GM23338 (cell line): ENCODE measurements around the gene ZEB1. TPM values are rescaled to one million over a fixed set of nuclear protein-coding genes. Genes with fewer than 3 reads are reported as not detected.

Experiments used
- ATAC-seq: fragments of 200-7000 bp; cut with Tn5 transposase; 3 replicates; pipeline ENCODE4 v1.9.1; 2020
- DNase-seq: peaks from one replicate; pipeline ENCODE4 v3.0.0-alpha.2; 2015; ENCODE audit warnings: low spot score
- H2AFZ ChIP-seq: fragments of 200-600 bp; sonication (generic); 2 replicates; pipeline ENCODE4 v1.8.0; 2016; ENCODE audit warnings: antibody characterized with exemption, mild to moderate bottlenecking, moderate library complexity
- H3F3A ChIP-seq: fragments of 200-600 bp; sonication (generic); replicated peaks from 2 replicates; pipeline ENCODE4 v1.8.0; 2017; ENCODE audit warnings: antibody characterized with exemption, mixed run types, low read depth
- H3K27ac ChIP-seq: fragments of 200-600 bp; sonication (generic); 2 replicates; pipeline ENCODE4 v1.6.1; 2016; ENCODE audit warnings: low read depth
- H3K27me3 ChIP-seq: fragments of 200-600 bp; sonication (generic); 2 replicates; pipeline ENCODE4 v1.8.0; 2016; ENCODE audit warnings: mild to moderate bottlenecking, mixed run types, moderate library complexity; ENCODE audit not compliant: insufficient read depth
- H3K36me3 ChIP-seq: fragments of 200-600 bp; sonication (generic); 2 replicates; pipeline ENCODE4 v1.8.0; 2016; ENCODE audit warnings: mild to moderate bottlenecking; ENCODE audit not compliant: insufficient read depth
- H3K4me1 ChIP-seq: fragments of 200-600 bp; sonication (generic); 2 replicates; pipeline ENCODE4 v1.8.0; 2016; ENCODE audit warnings: mild to moderate bottlenecking, moderate library complexity; ENCODE audit not compliant: insufficient read depth
- H3K4me2 ChIP-seq: fragments of 200-600 bp; sonication (generic); 2 replicates; pipeline ENCODE4 v1.7.1; 2017; ENCODE audit warnings: mixed run types
- H3K4me3 ChIP-seq: fragments of 200-600 bp; sonication (generic); 2 replicates; pipeline ENCODE4 v1.6.1; 2016; ENCODE audit warnings: mixed run types
- H3K79me2 ChIP-seq: fragments of 200-600 bp; sonication (generic); replicated peaks from 2 replicates; pipeline ENCODE4 v1.8.0; 2017; ENCODE audit warnings: mild to moderate bottlenecking; ENCODE audit not compliant: insufficient read depth
- H3K9me2 ChIP-seq: fragments of 200-600 bp; sonication (generic); 2 replicates; pipeline ENCODE4 v1.8.0; 2017; ENCODE audit not compliant: insufficient read depth
- H4K20me1 ChIP-seq: fragments of 200-600 bp; sonication (generic); replicated peaks from 2 replicates; pipeline ENCODE4 v1.8.0; 2017; ENCODE audit warnings: mild to moderate bottlenecking; ENCODE audit not compliant: insufficient read depth
- H3K27ac Mint-ChIP-seq: 2 replicates; pipeline ENCODE4 v1.8.0; 2020; ENCODE audit warnings: inconsistent platforms, mild to moderate bottlenecking, moderate library complexity, mixed read lengths
- H3K27me3 Mint-ChIP-seq: 3 replicates; pipeline ENCODE4 v1.8.0; 2022; ENCODE audit warnings: low read depth, mild to moderate bottlenecking, moderate library complexity, mixed read lengths, inconsistent platforms; ENCODE audit not compliant: insufficient read depth, poor library complexity
- H3K36me3 Mint-ChIP-seq: 3 replicates; pipeline ENCODE4 v1.8.0; 2021; ENCODE audit warnings: low read depth, mild to moderate bottlenecking, inconsistent platforms, moderate library complexity, mixed read lengths
- H3K4me1 Mint-ChIP-seq: 3 replicates; pipeline ENCODE4 v1.8.0; 2020; ENCODE audit warnings: mild to moderate bottlenecking, inconsistent platforms, mixed read lengths
- H3K4me3 Mint-ChIP-seq: 3 replicates; pipeline ENCODE4 v1.8.0; 2021; ENCODE audit warnings: moderate library complexity, mild to moderate bottlenecking, inconsistent platforms, mixed read lengths
- H3K9me3 Mint-ChIP-seq: 3 replicates; pipeline ENCODE4 v1.8.0; 2020; ENCODE audit warnings: moderate library complexity, mild to moderate bottlenecking, inconsistent platforms, mixed read lengths
- CREB1 ChIP-seq: fragments of 250-450 bp; sonication (Bioruptor Pico); IDR thresholded peaks from 2 replicates; pipeline ENCODE4 v1.5.0; 2020; ENCODE audit warnings: low read depth, mild to moderate bottlenecking, moderate library complexity
- EZH2phosphoT487 ChIP-seq: fragments of 200-600 bp; sonication (generic); IDR thresholded peaks from one replicate; pipeline ENCODE4 v1.8.1; 2018; ENCODE audit warnings: antibody characterized with exemption; ENCODE audit not compliant: unreplicated experiment
- NANOG ChIP-seq: IDR thresholded peaks from 2 replicates; pipeline ENCODE4 v1.6.1; 2016; ENCODE audit warnings: antibody characterized with exemption, borderline replicate concordance
- POLR2AphosphoS5 ChIP-seq: IDR thresholded peaks from 2 replicates; pipeline ENCODE4 v1.6.1; 2016; ENCODE audit warnings: antibody characterized with exemption, low read depth
- STAT1 ChIP-seq: IDR thresholded peaks from one replicate; pipeline ENCODE4 v1.6.1; 2016; ENCODE audit warnings: antibody characterized with exemption; ENCODE audit not compliant: unreplicated experiment
- ZNF114 ChIP-seq: fragments of 250-450 bp; sonication (Bioruptor Pico); IDR thresholded peaks from 2 replicates; pipeline ENCODE4 v1.5.0; 2020; ENCODE audit warnings: mild to moderate bottlenecking, moderate library complexity
- ZNF331 ChIP-seq: fragments of 250-450 bp; sonication (Bioruptor Pico); IDR thresholded peaks from 2 replicates; pipeline ENCODE4 v1.5.0; 2020; ENCODE audit warnings: low read depth, mild to moderate bottlenecking, moderate library complexity
- polyA plus RNA-seq: library from polyadenylated mRNA; unstranded; fragments of >200 nt; fragmentation: Nextera tagmentation; extraction: Ambion mirVana; gene quantifications from 2 replicates; pipeline ENCODE4 v1.2.1, GENCODE V29; 2016
- total RNA-seq: library from RNA; depleted of rRNA; stranded (reverse); fragments of >200 nt; shearing (Covaris generic); gene quantifications from 2 replicates; pipeline ENCODE4 v1.2.3, GENCODE V29; 2014
- TF ChIP-seq, protein P1 (sequence below): IDR thresholded peaks from one replicate; pipeline ENCODE4 v1.6.1; 2018; ENCODE audit warnings: antibody characterized with exemption; ENCODE audit not compliant: unreplicated experiment
- TF ChIP-seq, protein P2 (sequence below), 2 experiments: fragments of 200-600 bp in 1 of 2; sonication (generic) in 1 of 2; conservative IDR thresholded peaks; 2 replicates each; pipeline versions ENCODE4 v1.5.1 to v1.6.1; 2016 to 2017; ENCODE audit warnings: antibody characterized with exemption in 2 of 2, low read depth in 2 of 2, mild to moderate bottlenecking in 2 of 2, moderate library complexity in 1 of 2
- TF ChIP-seq, protein P3 (sequence below): fragments of 250-450 bp; sonication (Bioruptor Pico); IDR thresholded peaks from 2 replicates; pipeline ENCODE4 v1.5.0; 2020; ENCODE audit warnings: mild to moderate bottlenecking, moderate library complexity

Gene ZEB1
- total and polyA plus RNA-seq, 2 experiments from 2014 or later: 0.16 to 0.45 TPM

DNA sequence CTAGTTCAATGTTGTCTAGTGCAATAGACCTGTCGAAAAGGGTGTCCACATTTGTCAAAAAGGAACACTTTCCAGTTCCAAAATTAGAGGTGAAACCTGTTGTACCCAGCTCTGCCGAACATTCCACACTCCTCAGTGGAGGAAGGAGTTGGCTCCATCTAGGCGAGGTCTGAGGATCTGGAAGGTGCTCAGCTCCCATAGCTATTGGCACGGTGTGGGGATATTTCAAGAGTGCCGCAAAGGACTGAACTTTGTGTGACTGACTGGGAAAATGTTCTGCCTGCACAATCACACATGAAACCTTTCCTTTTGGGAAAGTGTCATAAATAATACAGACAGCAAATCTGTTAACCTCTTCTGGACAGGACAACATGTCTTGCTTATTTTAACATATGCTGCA is 48.1 kb upstream of the ZEB1 start (continued):
- TF ChIP-seq, protein P1, sequence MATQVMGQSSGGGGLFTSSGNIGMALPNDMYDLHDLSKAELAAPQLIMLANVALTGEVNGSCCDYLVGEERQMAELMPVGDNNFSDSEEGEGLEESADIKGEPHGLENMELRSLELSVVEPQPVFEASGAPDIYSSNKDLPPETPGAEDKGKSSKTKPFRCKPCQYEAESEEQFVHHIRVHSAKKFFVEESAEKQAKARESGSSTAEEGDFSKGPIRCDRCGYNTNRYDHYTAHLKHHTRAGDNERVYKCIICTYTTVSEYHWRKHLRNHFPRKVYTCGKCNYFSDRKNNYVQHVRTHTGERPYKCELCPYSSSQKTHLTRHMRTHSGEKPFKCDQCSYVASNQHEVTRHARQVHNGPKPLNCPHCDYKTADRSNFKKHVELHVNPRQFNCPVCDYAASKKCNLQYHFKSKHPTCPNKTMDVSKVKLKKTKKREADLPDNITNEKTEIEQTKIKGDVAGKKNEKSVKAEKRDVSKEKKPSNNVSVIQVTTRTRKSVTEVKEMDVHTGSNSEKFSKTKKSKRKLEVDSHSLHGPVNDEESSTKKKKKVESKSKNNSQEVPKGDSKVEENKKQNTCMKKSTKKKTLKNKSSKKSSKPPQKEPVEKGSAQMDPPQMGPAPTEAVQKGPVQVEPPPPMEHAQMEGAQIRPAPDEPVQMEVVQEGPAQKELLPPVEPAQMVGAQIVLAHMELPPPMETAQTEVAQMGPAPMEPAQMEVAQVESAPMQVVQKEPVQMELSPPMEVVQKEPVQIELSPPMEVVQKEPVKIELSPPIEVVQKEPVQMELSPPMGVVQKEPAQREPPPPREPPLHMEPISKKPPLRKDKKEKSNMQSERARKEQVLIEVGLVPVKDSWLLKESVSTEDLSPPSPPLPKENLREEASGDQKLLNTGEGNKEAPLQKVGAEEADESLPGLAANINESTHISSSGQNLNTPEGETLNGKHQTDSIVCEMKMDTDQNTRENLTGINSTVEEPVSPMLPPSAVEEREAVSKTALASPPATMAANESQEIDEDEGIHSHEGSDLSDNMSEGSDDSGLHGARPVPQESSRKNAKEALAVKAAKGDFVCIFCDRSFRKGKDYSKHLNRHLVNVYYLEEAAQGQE: no peak
- TF ChIP-seq POLR2AphosphoS5: no peak
- TF ChIP-seq NANOG: no peak
- TF ChIP-seq ZNF331 (CRISPR knock-in tag): no peak
- no peak for TF ChIP-seq ZNF114
- no peak for TF ChIP-seq EZH2phosphoT487

DNA sequence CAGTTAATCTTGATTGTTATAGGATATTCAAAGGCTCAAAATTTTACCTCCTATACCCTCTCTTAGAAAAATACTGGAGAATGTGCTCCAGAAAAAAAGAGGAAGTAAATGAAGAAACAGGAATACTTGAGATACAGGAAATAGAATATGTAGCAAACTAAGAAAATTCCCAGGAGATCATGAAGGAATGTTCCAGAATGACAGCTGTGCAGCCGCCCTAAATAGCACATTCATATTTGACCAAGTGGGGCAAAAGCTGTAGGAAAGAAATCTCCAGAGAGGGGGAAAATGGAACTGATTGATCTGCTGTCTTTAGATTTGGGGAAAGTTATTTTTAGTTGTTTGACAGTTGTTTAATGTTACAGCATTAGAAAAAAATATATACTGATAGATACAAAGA is 46.2 kb upstream of the ZEB1 start:
- no peak overlapping the region for H3K27ac Mint-ChIP-seq
- DNase-seq: no peak
- no peak for TF ChIP-seq NANOG
- TF ChIP-seq STAT1: no peak
- TF ChIP-seq, protein P2, sequence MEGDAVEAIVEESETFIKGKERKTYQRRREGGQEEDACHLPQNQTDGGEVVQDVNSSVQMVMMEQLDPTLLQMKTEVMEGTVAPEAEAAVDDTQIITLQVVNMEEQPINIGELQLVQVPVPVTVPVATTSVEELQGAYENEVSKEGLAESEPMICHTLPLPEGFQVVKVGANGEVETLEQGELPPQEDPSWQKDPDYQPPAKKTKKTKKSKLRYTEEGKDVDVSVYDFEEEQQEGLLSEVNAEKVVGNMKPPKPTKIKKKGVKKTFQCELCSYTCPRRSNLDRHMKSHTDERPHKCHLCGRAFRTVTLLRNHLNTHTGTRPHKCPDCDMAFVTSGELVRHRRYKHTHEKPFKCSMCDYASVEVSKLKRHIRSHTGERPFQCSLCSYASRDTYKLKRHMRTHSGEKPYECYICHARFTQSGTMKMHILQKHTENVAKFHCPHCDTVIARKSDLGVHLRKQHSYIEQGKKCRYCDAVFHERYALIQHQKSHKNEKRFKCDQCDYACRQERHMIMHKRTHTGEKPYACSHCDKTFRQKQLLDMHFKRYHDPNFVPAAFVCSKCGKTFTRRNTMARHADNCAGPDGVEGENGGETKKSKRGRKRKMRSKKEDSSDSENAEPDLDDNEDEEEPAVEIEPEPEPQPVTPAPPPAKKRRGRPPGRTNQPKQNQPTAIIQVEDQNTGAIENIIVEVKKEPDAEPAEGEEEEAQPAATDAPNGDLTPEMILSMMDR (conservative IDR thresholded peaks at IDR 0.05; ENCODE audit: low read depth in 2 of 2): no peak
- TF ChIP-seq CREB1 (CRISPR knock-in tag): no peak
- no peak for TF ChIP-seq ZNF331 (CRISPR knock-in tag)
- no peak for TF ChIP-seq ZNF114
- TF ChIP-seq, protein P1: no peak
- no peak for TF ChIP-seq POLR2AphosphoS5
- TF ChIP-seq, protein P3, sequence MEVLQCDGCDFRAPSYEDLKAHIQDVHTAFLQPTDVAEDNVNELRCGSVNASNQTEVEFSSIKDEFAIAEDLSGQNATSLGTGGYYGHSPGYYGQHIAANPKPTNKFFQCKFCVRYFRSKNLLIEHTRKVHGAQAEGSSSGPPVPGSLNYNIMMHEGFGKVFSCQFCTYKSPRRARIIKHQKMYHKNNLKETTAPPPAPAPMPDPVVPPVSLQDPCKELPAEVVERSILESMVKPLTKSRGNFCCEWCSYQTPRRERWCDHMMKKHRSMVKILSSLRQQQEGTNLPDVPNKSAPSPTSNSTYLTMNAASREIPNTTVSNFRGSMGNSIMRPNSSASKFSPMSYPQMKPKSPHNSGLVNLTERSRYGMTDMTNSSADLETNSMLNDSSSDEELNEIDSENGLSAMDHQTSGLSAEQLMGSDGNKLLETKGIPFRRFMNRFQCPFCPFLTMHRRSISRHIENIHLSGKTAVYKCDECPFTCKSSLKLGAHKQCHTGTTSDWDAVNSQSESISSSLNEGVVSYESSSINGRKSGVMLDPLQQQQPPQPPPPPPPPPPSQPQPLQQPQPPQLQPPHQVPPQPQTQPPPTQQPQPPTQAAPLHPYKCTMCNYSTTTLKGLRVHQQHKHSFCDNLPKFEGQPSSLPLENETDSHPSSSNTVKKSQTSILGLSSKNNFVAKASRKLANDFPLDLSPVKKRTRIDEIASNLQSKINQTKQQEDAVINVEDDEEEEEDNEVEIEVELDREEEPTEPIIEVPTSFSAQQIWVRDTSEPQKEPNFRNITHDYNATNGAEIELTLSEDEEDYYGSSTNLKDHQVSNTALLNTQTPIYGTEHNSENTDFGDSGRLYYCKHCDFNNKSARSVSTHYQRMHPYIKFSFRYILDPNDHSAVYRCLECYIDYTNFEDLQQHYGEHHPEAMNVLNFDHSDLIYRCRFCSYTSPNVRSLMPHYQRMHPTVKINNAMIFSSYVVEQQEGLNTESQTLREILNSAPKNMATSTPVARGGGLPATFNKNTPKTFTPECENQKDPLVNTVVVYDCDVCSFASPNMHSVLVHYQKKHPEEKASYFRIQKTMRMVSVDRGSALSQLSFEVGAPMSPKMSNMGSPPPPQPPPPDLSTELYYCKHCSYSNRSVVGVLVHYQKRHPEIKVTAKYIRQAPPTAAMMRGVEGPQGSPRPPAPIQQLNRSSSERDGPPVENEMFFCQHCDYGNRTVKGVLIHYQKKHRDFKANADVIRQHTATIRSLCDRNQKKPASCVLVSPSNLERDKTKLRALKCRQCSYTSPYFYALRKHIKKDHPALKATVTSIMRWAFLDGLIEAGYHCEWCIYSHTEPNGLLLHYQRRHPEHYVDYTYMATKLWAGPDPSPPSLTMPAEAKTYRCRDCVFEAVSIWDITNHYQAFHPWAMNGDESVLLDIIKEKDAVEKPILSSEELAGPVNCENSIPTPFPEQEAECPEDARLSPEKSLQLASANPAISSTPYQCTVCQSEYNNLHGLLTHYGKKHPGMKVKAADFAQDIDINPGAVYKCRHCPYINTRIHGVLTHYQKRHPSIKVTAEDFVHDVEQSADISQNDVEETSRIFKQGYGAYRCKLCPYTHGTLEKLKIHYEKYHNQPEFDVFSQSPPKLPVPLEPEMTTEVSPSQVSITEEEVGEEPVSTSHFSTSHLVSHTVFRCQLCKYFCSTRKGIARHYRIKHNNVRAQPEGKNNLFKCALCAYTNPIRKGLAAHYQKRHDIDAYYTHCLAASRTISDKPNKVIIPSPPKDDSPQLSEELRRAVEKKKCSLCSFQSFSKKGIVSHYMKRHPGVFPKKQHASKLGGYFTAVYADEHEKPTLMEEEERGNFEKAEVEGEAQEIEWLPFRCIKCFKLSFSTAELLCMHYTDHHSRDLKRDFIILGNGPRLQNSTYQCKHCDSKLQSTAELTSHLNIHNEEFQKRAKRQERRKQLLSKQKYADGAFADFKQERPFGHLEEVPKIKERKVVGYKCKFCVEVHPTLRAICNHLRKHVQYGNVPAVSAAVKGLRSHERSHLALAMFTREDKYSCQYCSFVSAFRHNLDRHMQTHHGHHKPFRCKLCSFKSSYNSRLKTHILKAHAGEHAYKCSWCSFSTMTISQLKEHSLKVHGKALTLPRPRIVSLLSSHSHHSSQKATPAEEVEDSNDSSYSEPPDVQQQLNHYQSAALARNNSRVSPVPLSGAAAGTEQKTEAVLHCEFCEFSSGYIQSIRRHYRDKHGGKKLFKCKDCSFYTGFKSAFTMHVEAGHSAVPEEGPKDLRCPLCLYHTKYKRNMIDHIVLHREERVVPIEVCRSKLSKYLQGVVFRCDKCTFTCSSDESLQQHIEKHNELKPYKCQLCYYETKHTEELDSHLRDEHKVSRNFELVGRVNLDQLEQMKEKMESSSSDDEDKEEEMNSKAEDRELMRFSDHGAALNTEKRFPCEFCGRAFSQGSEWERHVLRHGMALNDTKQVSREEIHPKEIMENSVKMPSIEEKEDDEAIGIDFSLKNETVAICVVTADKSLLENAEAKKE (CRISPR knock-in tag): no peak

More for the DNA sequence above, 46.2 kb upstream of the ZEB1 start:
- no peak overlapping the region for H3K4me3 Mint-ChIP-seq
- peaks cover 2% of the 10 kb centered on the region for H3K27me3 Mint-ChIP-seq
- Histone ChIP-seq H2AFZ (no peak overlapping the region), H3K9me2 (no peaks in the 10 kb centered on the region), H3K4me1 (no peaks in the 10 kb centered on the region), H3F3A (no peaks in the 10 kb centered on the region), H3K27ac (no peak overlapping the region), H3K27me3 (no peaks in the 10 kb centered on the region), H3K4me2 (no peak overlapping the region), H3K4me3 (no peak overlapping the region), H3K36me3 (no peaks in the 10 kb centered on the region), H4K20me1 (no peaks in the 10 kb centered on the region), H3K79me2 (no peaks in the 10 kb centered on the region)
- H3K36me3 Mint-ChIP-seq: no peaks in the 10 kb centered on the region
- no peak for ATAC-seq
- H3K4me1 Mint-ChIP-seq: no peaks in the 10 kb centered on the region
- no peaks in the 10 kb centered on the region for H3K9me3 Mint-ChIP-seq
